Fibroblast of lung (primary cell): ENCODE results near the gene SRP9.
"Not testable (repeated sequence)": the region's sequence is repeated elsewhere in the genome, so short reads cannot be mapped to it uniquely, and the experiment has no call there.

Experiments
- EZH2 ChIP-seq: IDR thresholded peaks from 2 replicates; pipeline ENCODE4 v1.5.1; 2012; ENCODE audit warnings: low read length, control low read depth, mild to moderate bottlenecking; ENCODE audit errors: missing control alignments
- TF ChIP-seq, protein P1 (sequence below), 2 donors: IDR thresholded peaks in 1 of 2; conservative IDR thresholded peaks in 1 of 2; 1 replicate in 1 of 2; 2 replicates in 1 of 2; pipeline ENCODE4 v1.5.1; 2011 to 2012; ENCODE audit warnings: low read length in 2 of 2, control low read depth in 1 of 2, inconsistent platforms in 1 of 2, low read depth in 1 of 2, mild to moderate bottlenecking in 1 of 2

DNA sequence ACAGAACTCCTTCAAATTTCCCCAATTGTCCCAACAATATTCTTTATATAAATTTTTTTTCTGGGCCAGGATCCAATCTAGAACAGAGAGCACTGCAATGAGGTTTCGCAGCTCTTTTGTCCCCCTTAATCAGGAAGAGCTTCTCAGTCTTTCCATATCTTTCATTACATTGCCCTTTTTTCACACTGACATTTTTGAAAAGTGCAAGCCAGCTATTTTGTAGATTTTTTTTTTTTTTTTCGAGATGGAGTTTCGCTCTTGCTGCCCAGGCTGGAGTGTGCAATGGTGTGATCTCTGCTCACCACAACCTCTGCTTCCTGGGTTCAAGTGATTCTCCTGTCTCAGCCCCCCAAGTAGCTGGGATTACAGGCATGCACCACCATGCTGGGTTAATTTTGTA lies 29.1 kb downstream of the SRP9 start:
- TF ChIP-seq, protein P1, sequence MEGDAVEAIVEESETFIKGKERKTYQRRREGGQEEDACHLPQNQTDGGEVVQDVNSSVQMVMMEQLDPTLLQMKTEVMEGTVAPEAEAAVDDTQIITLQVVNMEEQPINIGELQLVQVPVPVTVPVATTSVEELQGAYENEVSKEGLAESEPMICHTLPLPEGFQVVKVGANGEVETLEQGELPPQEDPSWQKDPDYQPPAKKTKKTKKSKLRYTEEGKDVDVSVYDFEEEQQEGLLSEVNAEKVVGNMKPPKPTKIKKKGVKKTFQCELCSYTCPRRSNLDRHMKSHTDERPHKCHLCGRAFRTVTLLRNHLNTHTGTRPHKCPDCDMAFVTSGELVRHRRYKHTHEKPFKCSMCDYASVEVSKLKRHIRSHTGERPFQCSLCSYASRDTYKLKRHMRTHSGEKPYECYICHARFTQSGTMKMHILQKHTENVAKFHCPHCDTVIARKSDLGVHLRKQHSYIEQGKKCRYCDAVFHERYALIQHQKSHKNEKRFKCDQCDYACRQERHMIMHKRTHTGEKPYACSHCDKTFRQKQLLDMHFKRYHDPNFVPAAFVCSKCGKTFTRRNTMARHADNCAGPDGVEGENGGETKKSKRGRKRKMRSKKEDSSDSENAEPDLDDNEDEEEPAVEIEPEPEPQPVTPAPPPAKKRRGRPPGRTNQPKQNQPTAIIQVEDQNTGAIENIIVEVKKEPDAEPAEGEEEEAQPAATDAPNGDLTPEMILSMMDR (conservative IDR thresholded peaks at IDR 0.05 in 1 of 2, IDR thresholded peaks at IDR 0.05 in 1 of 2; ENCODE audit: low read depth in 1 of 2, low read length in 2 of 2), result not testable (repeated sequence)
- not testable (repeated sequence) for TF ChIP-seq EZH2
